NAMALWA (cell line): ENCODE measurements around the gene CCDC28B.

ENCODE experiments used
- DNase-seq: peaks from one replicate; pipeline ENCODE4 v3.0.0-alpha.2; 2015; ENCODE audit warnings: low spot score

Gene CCDC28B

DNA sequence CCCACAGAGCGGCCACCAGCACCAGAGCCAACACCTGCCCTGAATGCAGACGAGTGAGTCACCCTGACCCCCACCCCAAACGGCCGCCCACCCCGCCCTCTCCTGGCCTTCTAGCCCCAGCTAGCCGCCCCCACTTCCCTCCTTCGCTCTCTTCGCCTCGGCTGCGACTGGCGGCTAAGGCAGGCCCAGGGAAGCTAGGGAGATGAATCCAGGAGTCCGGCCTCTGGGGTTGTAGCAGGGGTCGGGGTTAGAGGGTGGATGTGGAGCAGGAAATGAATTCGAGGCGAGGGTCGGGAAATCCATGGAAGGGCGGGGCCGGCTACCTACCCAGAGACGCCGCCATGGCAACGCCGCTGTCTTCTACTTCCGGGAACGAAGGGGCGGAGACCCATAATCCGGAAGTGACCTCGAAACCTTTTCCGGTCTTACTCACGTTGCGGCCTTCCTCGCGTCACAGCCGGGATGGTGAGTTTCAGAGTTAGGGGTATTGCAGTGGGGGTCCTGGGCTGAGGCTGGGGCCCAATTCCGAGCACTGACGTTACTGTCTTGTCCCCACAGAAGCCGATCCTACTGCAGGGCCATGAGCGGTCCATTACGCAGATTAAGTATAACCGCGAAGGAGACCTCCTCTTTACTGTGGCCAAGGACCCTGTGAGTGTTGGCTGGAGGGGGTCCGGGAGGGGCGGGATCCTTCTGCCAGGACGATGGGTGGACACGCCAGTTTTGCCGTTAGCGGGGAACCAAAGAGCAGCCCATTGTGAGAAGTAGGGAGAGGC, 21.8 kb downstream of the CCDC28B start, which contains the start of the genes EIF3I and TMEM234:
TSS of gene EIF3I (plus strand) at position 428 of the 776 bp plus-strand sequence. CDS start at position 463, 35 bp downstream.
TSS of gene TMEM234 (minus strand) at position 374 of the 776 bp plus-strand sequence. CDS start at position 343, 31 bp downstream.
- peak; percentile 94 for DNase-seq

DNA sequence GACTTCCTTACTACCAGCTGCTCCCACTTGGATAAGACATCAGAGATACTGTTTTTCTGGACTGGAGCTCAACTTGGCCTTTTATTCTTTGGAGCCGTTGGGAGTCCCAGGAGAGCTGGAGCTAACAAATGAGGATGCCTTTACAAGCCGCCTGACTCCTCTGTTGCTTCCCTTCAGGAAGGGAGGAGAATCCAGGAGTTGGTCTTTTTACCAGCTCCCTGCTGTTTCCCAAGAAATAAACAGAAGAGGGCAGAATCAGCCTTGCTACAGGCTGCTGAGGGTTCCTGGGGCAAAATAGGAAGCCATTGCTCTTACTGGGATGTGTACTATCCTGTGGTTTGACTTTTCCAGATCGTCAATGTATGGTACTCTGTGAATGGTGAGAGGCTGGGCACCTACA, 23.3 kb downstream of the CCDC28B start:
- DNase-seq: no peak

DNA sequence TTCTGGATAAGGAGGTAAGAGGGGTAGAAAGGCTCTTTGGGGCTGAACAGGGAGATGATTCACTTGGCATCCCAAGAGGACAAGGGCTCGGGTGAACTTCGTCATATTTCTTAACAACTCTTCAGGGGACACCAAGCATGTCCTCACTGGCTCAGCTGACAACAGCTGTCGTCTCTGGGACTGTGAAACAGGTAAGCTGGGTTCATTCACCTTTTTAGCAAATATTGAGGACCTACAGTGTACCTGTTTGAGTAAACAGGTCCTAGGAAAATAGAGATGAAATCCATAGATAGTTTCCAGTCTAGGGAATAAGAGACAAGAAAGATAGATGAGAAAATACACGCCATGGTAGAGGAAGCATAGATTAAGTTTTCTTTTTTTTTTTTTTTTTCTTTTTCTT, 23.9 kb downstream of the CCDC28B start:
- DNase-seq: no peak

DNA sequence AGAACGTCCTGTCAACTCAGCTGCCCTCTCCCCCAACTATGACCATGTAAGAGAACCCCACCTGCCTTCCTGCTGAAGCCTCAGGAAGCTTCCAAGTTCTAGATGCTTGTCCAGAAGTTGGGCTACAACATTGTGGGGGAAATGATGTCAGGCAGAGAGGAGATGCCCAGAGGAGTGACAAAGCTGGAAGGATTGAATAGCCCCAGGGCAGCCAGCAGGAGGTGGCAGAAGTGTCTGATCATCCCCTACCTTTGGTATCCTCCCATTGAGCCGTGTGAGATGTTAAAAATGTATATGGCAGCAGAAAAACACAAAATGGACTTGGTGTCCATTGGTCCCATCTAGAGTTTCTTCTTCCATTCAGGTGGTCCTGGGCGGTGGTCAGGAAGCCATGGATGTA, 28.4 kb downstream of the CCDC28B start:
- DNase-seq: no peak

DNA sequence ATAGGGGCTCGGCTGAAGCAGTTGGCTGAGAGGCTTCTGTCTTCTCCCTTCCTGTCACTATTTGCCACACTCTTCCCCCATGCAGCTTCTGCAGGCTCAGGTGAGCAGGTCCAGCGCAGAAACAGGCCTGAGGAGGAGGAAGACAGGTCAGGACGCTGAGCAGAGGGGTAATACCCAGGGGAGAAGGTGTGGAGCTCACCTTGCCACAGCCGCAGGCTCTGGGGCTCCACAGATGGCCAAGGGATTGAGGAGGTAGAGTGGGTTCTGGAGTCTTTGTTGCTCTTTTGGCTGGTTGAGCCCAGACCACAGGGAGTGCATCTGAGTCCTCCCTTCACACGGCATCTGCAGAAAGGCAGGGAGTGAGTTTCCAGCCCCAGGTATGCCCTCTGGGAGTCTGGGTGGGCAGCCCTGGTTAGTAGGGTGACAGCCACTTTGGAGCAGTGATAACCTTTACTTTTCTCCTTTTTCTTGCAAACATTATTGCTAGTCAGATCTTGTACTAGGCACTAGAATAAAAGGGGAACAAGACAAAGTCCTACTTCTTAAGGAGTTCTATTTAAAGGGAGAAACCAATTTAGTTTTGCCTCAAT, 31.5 kb downstream of the CCDC28B start:
- no peak for DNase-seq

DNA sequence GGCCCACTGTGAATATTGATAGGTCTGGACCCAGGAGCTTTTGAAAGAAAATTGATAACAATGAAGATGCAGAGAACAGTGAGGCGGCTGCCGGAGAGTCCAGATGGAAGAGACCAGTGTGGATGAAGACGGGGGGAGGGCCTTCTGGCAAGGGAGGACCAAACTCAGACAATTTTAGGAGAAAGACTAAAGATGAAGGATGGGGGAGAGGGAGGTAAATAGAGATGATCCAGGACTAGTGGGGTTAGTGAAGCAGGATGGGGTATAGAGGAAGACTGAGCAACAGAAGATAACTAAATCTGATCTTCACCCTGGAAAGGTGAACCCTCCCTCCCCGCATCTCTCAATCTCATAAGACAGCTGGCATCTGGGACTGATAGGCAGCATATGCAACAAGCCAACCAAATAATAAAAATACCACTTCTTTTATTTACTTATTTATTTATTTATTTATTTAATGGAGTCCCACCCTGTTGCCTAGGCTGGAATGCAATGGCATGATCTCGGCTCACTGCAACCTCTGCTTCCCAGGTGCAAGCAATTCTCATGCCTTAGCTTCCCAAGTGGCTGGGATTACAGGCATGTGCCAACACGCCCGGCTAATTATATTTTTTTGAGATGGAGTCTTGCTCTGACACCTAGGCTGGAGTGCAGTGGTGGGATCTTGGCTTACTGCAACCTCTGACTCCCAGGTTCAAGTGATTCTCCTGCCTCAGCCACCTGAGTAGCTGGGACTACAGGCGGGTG, 32.3 kb downstream of the CCDC28B start:
- no peak for DNase-seq

DNA sequence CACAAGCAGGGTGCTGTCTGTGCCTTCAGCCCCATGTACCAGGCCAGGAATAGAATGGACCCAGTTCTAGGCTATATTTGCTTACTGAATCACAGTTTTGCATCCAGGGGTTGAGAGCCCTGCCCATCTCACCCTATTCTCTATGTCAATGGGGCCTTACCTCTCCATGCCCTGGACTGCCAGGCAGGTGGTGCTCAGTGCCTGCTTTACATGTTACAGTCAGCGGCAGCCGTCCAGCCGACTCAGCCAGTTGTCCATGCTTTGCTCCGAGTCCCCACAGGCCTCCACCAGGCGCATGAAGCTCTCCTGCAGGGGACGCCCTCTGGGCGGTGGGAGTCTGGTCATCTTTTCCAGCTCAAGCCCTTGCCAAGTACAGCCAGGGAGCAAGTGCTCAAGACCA, 34.4 kb downstream of the CCDC28B start:
- DNase-seq: no peak

DNA sequence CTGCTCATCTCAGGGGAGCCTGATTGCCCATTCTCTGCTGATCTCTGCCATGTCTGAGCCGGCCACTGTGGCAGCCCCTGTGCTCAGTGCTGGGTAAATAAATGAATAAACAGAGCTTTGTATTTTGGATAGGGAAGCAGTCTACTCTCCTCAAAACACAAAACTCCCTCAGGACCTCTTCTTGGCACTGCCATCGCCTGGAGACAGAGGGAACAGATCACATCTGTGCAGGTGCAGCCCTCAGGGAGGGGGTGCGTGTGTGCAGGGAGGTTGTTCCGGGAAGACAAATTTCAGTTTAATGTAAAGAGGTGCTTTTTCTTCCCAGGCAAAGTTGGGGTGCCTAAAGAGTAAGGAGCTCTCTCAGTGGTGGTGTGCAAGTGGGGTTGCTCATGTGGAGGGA, 38.9 kb downstream of the CCDC28B start:
- no peak for DNase-seq

DNA sequence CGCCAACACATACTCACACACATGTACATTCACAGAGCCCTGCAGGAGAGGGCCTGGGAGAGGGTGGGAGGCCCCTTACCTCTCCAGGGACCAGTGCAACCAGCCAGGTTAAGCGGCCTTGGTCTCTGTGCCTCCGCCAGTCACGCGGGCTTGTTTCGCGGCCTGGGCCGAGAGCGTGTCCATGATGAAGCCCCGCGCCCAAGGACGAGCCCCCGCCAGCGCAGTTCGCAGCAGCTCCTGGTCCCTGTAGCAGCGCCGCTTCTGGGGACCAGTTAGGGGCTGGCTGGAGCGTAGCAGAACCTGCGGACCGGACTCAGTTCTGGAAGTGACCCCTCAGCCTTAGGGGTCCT, 39.4 kb downstream of the CCDC28B start:
- DNase-seq: no peak

DNA sequence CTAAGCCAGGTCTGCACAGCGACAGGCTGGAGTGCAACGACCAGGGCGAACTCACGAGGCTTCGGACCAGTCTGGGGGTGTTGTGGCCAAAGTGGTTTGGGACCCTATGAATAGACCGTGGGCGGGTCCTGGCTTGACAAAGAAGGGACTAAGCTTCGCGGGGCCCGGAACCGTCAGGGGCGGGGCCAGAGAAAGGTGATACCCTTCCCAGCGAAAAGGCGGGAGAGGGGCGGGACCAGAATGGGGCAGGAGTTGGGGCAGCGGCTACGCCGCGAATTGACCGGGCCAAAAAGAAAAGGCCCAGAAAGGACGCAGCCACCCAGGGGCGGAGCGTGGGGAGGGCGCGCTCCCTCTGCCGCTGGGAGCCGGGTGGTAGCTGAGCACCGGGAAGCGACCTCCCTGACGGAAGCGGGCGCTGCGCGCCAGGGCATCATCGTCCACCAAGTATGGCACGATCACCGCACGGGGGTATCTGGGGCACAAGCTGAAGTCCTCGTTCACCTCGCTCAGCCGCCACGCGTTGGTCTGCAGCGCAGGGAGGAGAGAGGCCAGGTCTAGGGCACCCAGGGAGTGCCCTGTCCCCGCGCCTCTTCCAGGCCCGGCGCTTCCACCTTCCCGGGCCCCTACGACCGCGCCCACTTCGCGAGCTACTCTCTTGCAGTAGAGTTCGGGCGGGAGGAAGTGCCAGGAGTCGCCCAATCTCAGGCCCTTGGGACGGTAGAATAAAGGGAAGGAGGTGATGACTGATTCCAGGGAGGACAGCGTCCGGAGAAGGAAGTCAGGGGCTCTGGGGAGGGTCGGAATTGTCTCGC, 40.0 kb downstream of the CCDC28B start:
- DNase-seq: no peak

DNA sequence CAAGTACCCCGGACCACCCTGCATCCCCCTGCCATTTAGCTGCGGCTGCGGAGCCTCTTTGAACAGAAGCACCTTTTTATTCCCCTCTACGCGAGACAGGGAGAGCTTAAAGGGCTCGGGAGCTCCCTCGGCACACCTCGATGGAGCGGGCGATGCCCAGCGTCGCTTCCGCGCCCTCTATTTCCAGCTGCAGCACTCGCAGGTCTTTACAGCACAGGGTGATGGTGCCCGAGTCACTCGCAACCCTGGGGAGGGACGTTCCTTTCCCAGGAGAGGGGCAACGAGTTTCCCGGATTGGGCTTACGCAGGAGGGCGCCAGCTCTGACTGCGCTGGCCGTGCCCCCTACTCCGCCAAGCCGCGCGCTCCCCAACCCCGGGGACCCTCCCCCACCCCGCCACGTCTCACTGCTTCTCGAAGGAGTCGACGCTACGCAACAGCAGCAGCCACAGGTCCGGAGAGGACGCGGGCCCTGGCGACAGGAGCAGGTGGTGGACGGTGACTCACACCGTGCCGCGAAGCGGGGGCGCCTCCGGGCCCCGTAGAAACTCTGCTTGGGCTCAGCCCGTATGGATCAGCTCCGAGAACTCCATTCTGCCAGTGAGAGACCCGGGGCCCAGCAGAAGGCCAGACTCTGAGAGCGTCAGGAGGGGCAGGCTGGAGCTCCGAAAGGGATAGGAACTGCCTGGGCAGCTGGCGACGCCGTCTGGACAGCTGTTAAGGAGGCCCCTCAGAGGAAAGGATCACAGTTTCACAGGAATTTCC, 40.8 kb downstream of the CCDC28B start:
- DNase-seq: no peak

DNA sequence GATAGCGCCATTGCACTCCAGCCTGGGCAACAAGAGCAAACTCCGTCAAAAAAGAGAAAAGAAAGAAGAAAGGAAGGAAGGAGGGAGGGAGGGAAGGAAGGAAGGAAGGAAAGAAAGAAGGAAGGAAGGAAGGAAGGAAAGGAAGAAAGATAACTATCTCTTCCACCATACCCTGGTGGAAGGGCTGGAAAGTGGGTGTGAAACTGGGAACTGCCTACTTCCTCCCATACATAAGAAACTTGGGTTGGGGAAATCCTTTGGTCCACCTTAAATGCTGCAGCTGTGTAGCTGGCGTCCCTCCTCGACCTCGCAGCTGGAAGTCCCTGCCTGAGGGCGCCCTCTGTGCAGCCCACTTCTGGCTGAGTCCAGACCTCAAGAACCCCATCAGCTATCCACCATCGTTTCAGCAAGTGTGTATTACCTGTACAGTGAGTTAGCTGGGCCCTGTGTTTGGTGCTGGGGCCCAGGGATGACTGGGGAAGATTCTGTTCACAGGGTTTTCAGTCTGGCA, 42.0 kb downstream of the CCDC28B start:
- DNase-seq: no peak

DNA sequence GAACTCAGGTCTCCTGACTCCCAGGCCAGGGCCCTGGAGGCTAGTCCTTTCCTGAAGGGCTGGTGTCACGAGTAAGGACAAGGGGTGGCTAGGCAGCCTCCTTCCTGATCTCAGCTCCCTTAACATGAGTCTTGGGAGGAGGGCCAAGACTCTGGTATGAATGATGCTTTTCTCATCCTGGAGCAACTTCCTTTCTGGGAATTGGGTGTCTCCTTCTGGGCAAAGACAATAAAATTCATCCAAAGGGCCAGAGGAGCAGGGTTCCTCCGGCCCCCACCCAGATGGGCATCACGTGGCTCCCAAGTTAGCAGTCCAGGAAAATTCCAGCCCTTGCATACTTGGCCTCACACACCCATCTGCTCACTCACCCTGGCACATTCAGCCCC, 46.5 kb downstream of the CCDC28B start, which contains the start of gene FAM167B:
TSS of gene FAM167B (plus strand) at position 335 of the 386 bp plus-strand sequence. CDS start 200 bp downstream, outside the sequence.
- DNase-seq: no peak

DNA sequence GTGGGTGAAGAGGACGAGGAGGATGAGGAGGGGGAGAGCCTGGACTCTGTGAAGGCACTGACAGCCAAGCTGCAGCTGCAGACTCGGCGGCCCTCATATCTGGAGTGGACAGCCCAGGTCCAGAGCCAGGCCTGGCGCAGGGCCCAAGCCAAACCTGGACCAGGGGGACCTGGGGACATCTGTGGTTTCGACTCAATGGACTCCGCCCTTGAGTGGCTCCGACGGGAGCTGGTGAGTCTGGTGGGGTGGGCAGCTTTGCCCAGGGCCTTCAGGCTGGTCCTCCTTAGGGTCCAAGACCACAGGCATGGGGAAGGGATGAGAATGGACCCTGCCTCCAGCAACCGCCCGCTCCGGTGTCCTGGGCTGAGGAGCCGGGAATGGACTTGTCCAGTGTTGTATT, 47.1 kb downstream of the CCDC28B start:
- no peak for DNase-seq

DNA sequence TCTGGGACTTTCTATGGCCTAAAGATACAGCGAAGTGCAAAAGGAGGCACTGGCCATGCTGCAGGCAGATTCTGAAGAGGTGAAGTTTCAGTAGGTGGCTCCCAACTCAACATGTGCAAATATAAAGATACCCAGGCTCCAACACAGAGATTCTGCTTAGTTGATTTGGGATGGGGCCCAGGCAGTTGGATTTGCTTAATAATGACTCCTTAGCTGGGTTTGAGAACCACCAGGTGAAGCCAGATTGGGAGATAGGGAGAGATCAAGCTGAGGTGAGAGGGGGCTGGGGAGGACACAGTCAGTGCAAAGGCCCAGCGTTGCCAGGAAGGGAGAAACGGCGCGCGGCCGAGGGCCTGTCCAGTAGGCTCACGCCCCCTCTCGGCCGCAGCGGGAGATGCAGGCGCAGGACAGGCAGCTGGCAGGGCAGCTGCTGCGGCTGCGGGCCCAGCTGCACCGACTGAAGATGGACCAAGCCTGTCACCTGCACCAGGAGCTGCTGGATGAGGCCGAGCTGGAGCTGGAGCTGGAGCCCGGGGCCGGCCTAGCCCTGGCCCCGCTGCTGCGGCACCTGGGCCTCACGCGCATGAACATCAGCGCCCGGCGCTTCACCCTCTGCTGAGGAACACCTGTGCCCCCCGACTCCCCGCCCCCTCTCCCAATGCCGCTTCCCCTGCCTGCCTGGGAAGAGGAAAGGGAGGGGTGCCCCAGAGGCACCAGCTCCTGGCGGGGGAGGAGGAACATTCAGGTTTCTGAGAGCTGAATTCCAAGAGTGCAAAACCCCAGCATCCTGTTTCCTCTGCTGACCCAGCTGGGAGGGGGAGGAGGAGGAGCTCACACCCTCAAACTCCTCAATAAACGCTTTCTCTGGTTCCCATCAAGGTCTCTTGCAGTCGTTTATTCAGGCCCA, 47.8 kb downstream of the CCDC28B start:
- peak; percentile 85 for DNase-seq

DNA sequence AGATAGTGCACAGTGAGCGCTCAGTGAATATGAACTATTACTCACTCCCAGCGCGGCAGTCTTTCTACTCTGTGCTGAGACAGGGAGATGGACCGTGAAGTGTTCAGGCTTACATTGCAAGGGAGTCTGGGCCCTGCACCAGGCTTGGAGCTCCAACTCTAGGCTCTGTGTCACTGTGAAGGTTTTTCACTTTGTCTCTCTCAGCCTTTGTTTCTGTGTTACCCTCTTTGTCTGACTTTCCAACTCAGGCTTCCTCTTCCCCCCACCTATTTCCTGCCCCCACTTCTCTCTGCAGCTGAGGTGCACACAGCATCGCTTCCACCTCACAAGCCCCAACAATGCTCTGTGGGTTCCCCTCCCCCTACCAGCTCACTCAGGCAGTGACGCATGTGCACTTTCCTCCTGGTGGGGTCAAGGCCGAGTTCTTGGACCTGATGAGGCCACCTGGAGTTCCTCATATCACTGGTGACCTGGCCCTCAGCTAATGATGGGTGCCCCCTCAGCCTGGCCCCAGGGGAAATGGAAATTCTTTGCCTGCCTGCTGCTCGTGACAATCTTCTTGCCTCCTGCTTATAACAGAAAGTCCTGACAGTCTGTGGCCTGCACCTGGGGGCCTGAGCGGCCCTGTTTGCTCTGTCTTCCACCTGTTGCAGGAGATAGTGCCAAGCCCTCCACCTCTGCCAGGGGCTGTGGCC, 49.6 kb downstream of the CCDC28B start:
- peak; percentile 89 for DNase-seq

DNA sequence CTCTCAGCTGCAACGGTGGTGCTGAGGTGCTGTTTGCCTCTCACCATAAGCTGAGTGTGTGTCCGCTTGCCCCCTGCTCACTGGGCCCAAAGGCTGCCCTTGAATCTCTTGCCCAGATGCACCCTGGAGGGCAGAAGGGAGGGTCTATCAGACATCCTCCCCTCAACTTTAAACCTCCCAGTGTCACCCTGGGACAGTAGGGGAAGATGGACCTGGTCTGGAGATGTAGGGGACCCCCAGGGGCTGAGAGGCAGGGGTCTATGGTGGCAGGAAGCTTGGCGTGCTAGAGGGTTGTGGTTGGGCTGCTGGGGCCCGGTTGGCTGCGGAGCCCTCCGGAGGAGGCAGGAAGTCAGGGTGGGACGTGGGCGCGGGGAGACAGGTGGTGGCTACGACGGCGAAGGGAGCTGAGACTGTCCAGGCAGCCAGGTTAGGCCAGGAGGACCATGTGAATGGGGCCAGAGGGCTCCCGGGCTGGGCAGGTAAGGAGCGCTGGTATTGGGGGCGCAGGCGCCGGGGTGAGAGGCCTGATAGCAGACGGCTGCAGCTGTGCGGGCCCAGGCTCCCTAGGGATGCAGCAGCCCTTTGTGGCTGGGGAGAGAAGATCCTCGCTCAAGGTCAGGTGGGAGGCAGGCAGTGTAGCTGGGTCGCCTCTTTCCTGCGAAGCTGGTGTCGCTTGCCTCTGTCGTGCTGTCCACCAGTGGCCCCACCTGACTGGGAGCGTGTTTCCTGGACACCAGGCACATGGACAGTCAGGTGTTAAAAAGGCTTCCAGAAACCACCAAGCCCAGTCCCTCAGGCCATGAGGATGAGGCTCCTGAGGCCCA, 50.7 kb downstream of the CCDC28B start, which contains the start of gene LCK:
TSS of gene LCK (plus strand) at position 373 of the 824 bp plus-strand sequence. CDS start 23,065 bp downstream, outside the sequence.
- DNase-seq: peak; percentile 77
